ENCODE measurements around the gene TMEM106C. TPM values are rescaled to one million over a fixed set of nuclear protein-coding genes. Genes with fewer than 3 reads are reported as not detected.
A peak's percentile ranks its signal among the peaks of the same experiment; 100 is the strongest.

The TMEM106C gene
- total and polyA plus RNA-seq, 2 of the 13 experiments (the other 11 are each of a cell fraction or from before 2014, with no cell fraction given): 132 to 192 TPM

GRCh38 chr12:48001505-48002413 is 38.4 kb downstream of the TMEM106C start (continued):
- TF ChIP-seq, protein P1, sequence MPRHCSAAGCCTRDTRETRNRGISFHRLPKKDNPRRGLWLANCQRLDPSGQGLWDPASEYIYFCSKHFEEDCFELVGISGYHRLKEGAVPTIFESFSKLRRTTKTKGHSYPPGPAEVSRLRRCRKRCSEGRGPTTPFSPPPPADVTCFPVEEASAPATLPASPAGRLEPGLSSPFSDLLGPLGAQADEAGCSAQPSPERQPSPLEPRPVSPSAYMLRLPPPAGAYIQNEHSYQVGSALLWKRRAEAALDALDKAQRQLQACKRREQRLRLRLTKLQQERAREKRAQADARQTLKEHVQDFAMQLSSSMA (CRISPR knock-in tag; IDR thresholded peaks at IDR 0.05): no peak
- TF ChIP-seq PCBP1 (IDR thresholded peaks at IDR 0.05; ENCODE audit: borderline replicate concordance, low read depth, low read length): 0 out of 2 replicates have a peak, but pooled peaks have one; percentile 23
- TF ChIP-seq ZNF329 (CRISPR knock-in tag; IDR thresholded peaks at IDR 0.05; ENCODE audit: low read depth): no peak
- no peak for TF ChIP-seq AHR (CRISPR knock-in tag; IDR thresholded peaks at IDR 0.05)
- TF ChIP-seq IRF2 (CRISPR knock-in tag; IDR thresholded peaks at IDR 0.05): no peak
- no peak for TF ChIP-seq CSRNP2 (CRISPR knock-in tag; conservative IDR thresholded peaks at IDR 0.05; ENCODE audit: low read depth)
- TF ChIP-seq ZNF709 (CRISPR knock-in tag; IDR thresholded peaks at IDR 0.05): no peak
- TF ChIP-seq RBM39 (IDR thresholded peaks at IDR 0.05; ENCODE audit: low read depth, low read length, poor library complexity, severe bottlenecking): peak; percentile 35
- 0 out of 2 replicates have a peak, but pooled peaks have one; percentile 29 for TF ChIP-seq NCOA1 (CRISPR knock-in tag; IDR thresholded peaks at IDR 0.05)
- TF ChIP-seq, protein P2, sequence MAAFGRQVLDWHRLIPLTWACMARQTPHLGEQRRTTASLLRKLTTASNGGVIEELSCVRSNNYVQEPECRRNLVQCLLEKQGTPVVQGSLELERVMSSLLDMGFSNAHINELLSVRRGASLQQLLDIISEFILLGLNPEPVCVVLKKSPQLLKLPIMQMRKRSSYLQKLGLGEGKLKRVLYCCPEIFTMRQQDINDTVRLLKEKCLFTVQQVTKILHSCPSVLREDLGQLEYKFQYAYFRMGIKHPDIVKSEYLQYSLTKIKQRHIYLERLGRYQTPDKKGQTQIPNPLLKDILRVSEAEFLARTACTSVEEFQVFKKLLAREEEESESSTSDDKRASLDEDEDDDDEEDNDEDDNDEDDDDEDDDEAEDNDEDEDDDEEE (CRISPR knock-in tag; IDR thresholded peaks at IDR 0.05): no peak
- no peak for TF ChIP-seq ZHX1 (CRISPR knock-in tag; IDR thresholded peaks at IDR 0.05; ENCODE audit: low read depth)
- no peak for TF ChIP-seq ZNF781 (CRISPR knock-in tag; IDR thresholded peaks at IDR 0.05; ENCODE audit: borderline replicate concordance, not compliant biosample characterization)
- no peak for TF ChIP-seq ZNF713 (CRISPR knock-in tag; IDR thresholded peaks at IDR 0.05)
- TF ChIP-seq HOXA5 (CRISPR knock-in tag; IDR thresholded peaks at IDR 0.05): no peak
- TF ChIP-seq GTF3A (CRISPR knock-in tag; conservative IDR thresholded peaks at IDR 0.05): no peak
- no peak for TF ChIP-seq ZBTB7A (CRISPR knock-in tag; IDR thresholded peaks at IDR 0.05)
- peak; percentile 16 for TF ChIP-seq HNRNPK (IDR thresholded peaks at IDR 0.05; ENCODE audit: low read depth, low read length, poor library complexity, severe bottlenecking)
- no peak for TF ChIP-seq FOXO1 (CRISPR knock-in tag; IDR thresholded peaks at IDR 0.05)
- no peak for TF ChIP-seq RFX5 (IDR thresholded peaks at IDR 0.05; ENCODE audit: low read depth, low read length)
- TF ChIP-seq, protein P3, sequence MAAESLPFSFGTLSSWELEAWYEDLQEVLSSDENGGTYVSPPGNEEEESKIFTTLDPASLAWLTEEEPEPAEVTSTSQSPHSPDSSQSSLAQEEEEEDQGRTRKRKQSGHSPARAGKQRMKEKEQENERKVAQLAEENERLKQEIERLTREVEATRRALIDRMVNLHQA (CRISPR knock-in tag; IDR thresholded peaks at IDR 0.05): no peak
- no peak for TF ChIP-seq MXD4 (CRISPR knock-in tag; IDR thresholded peaks at IDR 0.05)
- no peak for TF ChIP-seq ZNF33A (CRISPR knock-in tag; IDR thresholded peaks at IDR 0.05; ENCODE audit: borderline replicate concordance)
- no peak for TF ChIP-seq ASH2L (IDR thresholded peaks at IDR 0.05; ENCODE audit: insufficient read length, low read depth, low read length)

All from HepG2 (cell line).